Measurements from ENCODE around the gene ELOVL3. TPM values are rescaled to one million over a fixed set of nuclear protein-coding genes. Genes with fewer than 3 reads are reported as not detected.

Gene ELOVL3
- total and polyA plus RNA-seq, 8 donors: 0.16 TPM; not detected in 7

DNA sequence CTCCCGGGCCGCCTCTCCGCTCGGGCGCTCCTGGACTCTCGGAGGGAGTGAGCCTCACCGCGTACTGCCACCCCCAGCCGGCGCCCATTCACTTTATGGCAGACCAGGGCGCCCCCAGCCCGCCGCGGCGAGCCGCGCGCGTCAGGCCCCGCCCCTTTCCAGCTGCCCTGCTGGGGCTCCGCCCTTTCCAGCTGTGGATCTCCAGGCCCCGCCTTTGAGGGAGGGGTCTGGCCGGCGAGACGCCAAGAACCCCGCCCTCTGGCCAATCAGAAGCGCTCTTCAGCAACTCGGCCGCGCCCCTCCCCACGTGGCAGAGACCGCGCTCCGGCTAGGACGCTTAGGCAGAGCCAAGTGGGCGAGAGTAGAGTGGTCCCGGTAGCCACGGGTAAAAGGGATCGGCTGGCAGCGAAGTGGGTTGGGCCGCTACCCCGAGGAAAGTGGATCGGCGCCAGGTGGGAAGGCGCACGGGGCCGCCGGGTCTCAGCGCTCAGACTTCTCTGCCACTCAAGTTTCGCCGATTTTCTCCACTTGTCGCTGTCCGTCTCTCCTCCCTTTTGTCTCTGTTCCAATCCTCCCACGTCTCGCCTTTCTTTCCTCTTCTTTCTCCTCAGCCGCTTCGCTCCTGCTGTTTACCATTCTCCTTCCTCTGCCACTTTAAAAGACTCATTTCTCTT, 15.5 kb downstream of the ELOVL3 start, which contains the start of gene PITX3:
TSS of gene PITX3 (minus strand) at position 69 of the 674 bp plus-strand sequence. CDS start 9,432 bp downstream, outside the sequence.
- Histone ChIP-seq H3K4me3 (peak within 1 kb of the TSS; percentile 38 to 49 (median 43)), H3K9me3 (no peaks in the 10 kb centered on the region), H3K4me1 (peaks cover 0 to 6% (median 0%) of the 10 kb centered on the region in 3 donors), H3K27me3 (no peaks in the 10 kb centered on the region), H3K27ac (no peak within 1 kb of the TSS), H3K36me3 (no peaks in the 10 kb centered on the region)
- DNase-seq: peak; percentile 82 to 94 (median 92)
- ATAC-seq: peak; percentile 51 to 80 (median 68)
- WGBS, 2 donors: 3% methylated on average over 53 to 57 of the region's 57 CpGs
- no peak for FAIRE-seq
- TF ChIP-seq, protein P1, sequence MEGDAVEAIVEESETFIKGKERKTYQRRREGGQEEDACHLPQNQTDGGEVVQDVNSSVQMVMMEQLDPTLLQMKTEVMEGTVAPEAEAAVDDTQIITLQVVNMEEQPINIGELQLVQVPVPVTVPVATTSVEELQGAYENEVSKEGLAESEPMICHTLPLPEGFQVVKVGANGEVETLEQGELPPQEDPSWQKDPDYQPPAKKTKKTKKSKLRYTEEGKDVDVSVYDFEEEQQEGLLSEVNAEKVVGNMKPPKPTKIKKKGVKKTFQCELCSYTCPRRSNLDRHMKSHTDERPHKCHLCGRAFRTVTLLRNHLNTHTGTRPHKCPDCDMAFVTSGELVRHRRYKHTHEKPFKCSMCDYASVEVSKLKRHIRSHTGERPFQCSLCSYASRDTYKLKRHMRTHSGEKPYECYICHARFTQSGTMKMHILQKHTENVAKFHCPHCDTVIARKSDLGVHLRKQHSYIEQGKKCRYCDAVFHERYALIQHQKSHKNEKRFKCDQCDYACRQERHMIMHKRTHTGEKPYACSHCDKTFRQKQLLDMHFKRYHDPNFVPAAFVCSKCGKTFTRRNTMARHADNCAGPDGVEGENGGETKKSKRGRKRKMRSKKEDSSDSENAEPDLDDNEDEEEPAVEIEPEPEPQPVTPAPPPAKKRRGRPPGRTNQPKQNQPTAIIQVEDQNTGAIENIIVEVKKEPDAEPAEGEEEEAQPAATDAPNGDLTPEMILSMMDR (IDR thresholded peaks at IDR 0.05): no peak
- intact Hi-C loops (cut with DNase I): no loop called here

DNA sequence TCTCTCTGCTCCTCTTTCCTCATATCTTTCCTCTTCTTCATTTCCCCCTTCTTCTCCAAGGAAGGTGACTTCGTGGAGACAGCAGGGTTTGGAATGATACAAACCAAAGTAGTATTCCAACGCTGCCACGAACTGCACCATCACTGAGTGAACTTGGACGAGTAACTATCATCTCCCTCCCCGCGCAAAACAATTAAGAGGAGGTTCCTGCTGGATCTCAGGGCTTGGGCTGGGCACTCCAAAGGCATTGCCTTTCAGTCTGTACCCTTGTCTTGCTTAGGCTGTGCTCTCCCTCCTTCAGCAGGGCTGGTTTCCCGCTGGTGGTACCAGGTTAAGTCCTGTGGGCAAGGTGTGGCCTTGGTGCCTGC, 16.0 kb downstream of the ELOVL3 start:
- DNase-seq: no peak
- peaks cover 4 to 12% (median 5%) of the 10 kb centered on the region in 3 donors for H3K4me1 ChIP-seq
- H3K4me3 ChIP-seq: peak overlapping the region; percentile 38 to 49 (median 43)
- H3K36me3 ChIP-seq: no peaks in the 10 kb centered on the region
- TF ChIP-seq, protein P1 (IDR thresholded peaks at IDR 0.05): no peak
- H3K27ac ChIP-seq: no peak overlapping the region
- H3K9me3 ChIP-seq: no peaks in the 10 kb centered on the region
- intact Hi-C loops (cut with DNase I): no loop called here
- WGBS, 2 donors: 38 to 39% methylated on average over 7 of the region's 7 CpGs
- no peak for FAIRE-seq
- no peaks in the 10 kb centered on the region for H3K27me3 ChIP-seq
- ATAC-seq: no peak

DNA sequence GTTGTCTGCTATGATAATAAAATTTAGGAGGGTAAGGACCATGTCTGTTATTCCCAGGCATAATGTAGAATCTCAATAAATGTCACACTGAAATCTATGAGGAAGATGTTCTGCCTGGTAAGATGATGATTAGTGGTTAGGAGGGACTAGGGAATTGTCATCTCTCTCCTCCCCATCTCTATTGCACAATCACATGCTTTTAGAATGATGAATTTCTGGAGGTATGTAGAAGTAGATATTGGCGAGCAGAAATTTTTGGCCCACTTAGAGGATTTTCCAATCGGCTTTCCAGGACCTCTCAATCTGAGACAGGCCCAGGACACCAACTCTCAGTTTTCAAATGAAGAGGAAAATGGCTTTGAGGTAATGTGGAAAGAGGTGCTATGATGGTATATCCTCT, 17.2 kb downstream of the ELOVL3 start:
- DNase-seq (no peak), FAIRE-seq (no peak), ATAC-seq (no peak)
- TF ChIP-seq, protein P1 (IDR thresholded peaks at IDR 0.05): no peak
- Histone ChIP-seq H3K4me3 (no peak overlapping the region), H3K9me3 (no peaks in the 10 kb centered on the region), H3K36me3 (no peaks in the 10 kb centered on the region), H3K27ac (no peak overlapping the region), H3K27me3 (no peaks in the 10 kb centered on the region), H3K4me1 (peaks cover 13 to 22% (median 16%) of the 10 kb centered on the region in 3 donors)
- WGBS, 2 donors: 64 to 70% methylated on average over 2 of the region's 2 CpGs
- intact Hi-C loops (cut with DNase I): no loop called here

DNA sequence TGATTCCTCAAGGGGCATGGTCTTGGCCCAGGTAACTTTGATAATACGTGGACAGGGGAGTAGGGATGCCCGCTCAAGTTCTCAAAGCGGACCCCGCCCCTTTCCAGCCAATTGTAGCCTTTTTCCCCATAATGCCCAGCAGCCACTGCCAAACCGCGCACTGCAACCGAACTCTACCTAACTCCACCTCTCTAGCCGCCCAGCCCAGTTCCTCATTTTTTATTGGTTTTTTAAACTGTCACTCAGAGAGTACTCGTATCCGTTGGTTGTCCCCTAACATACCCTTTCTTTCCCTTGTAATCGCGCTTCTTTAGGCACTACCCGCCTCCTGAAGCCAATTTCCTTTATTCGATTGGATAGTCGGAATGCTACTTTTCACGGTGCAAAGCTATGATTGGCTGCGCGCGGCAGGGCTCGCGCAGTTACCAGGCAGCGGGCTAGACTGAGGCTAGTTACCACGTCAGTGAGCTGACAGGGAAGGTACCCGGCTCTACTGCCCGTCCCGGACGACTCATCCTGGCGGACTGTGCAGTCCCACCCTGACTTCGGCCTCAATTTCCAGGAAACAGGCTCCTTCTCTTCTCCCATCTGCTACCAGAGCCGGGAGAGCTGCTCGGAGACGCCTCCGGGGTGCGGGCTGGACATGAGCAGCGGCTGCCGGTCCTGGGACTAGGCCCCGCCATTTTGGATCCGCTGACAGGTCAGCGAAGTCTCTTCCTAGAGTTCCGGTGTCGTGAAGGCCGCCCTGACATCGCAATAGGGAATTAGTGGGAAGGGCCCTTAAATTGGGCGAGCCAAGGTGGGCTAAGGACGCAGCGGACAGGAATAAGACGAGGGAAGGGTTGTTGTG, 19.2 kb downstream of the ELOVL3 start, which contains the start of gene GBF1:
TSS of gene GBF1 (plus strand) at position 451 of the 850 bp plus-strand sequence. CDS start 13,407 bp downstream, outside the sequence.
- peak within 1 kb of the TSS; percentile 61 to 84 (median 77) for H3K4me3 ChIP-seq
- FAIRE-seq (peak; percentile 98), ATAC-seq (peak; percentile 87 to 95 (median 92)), DNase-seq (peak; percentile 88 to 94 (median 92))
- H3K9me3 ChIP-seq: no peaks in the 10 kb centered on the region
- 0% methylated on average over 47 of the region's 47 CpGs for WGBS, 2 donors
- no peaks in the 10 kb centered on the region for H3K27me3 ChIP-seq
- intact Hi-C loops (cut with DNase I): no loop called here
- H3K27ac ChIP-seq: peak within 1 kb of the TSS; percentile 66 to 78 (median 70)
- no peaks in the 10 kb centered on the region for H3K36me3 ChIP-seq
- peaks cover 20 to 30% (median 21%) of the 10 kb centered on the region in 3 donors for H3K4me1 ChIP-seq
- TF ChIP-seq, protein P1 (IDR thresholded peaks at IDR 0.05): no peak

All from pancreas (tissue), 10 donors.